Measurements from ENCODE around the gene DCHS1.
"Not testable (repeated sequence)": the region's sequence is repeated elsewhere in the genome, so short reads cannot be mapped to it uniquely, and the experiment has no call there.

DCHS1 gene, protein sequence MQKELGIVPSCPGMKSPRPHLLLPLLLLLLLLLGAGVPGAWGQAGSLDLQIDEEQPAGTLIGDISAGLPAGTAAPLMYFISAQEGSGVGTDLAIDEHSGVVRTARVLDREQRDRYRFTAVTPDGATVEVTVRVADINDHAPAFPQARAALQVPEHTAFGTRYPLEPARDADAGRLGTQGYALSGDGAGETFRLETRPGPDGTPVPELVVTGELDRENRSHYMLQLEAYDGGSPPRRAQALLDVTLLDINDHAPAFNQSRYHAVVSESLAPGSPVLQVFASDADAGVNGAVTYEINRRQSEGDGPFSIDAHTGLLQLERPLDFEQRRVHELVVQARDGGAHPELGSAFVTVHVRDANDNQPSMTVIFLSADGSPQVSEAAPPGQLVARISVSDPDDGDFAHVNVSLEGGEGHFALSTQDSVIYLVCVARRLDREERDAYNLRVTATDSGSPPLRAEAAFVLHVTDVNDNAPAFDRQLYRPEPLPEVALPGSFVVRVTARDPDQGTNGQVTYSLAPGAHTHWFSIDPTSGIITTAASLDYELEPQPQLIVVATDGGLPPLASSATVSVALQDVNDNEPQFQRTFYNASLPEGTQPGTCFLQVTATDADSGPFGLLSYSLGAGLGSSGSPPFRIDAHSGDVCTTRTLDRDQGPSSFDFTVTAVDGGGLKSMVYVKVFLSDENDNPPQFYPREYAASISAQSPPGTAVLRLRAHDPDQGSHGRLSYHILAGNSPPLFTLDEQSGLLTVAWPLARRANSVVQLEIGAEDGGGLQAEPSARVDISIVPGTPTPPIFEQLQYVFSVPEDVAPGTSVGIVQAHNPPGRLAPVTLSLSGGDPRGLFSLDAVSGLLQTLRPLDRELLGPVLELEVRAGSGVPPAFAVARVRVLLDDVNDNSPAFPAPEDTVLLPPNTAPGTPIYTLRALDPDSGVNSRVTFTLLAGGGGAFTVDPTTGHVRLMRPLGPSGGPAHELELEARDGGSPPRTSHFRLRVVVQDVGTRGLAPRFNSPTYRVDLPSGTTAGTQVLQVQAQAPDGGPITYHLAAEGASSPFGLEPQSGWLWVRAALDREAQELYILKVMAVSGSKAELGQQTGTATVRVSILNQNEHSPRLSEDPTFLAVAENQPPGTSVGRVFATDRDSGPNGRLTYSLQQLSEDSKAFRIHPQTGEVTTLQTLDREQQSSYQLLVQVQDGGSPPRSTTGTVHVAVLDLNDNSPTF (N-terminal part only)

DNA sequence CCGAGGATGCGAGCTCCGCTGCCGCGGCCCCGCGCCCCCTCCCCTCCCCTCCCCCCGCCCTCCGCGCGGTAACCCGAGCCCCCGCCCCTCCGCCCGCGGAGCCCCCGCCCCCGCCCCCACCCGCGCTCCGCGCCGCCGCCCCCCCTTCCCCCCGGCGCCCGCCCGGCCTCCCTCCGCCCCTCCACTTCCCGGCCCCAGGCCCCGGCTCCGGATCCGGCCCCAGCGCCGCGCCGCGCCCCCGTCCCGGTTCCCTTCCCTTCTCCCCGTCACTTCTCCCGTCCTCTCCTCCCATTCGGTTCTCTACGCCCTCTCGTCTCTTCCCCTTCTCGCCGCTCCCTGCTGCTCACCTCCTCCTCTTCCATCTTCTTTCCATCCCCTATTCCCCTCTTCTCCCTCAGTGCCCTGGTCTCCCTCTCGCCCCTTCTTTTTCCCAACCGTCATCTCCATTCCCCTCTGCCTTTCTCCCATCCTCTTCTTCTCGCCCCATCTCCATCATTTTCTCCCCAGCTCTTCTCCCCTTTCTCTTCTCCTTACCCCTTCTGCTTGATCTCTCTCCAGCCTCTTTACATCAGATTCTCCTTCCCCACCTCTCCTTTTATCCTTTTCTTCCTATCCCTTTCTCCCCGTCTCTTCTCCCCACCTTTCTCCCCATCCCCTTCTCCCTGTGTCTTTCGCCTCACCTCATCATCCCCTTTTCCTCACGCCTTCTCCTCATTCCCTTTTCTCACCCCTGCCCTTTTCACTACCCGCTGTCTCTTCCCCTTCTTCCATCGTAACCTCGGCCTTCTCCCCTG is at the start of gene DCHS1:
Gene DCHS1, minus strand, starts transcription at position 20 of the 794 bp plus-strand sequence. CDS start 14,196 bp downstream, outside the sequence.
- DNase-seq, result no peak

DNA sequence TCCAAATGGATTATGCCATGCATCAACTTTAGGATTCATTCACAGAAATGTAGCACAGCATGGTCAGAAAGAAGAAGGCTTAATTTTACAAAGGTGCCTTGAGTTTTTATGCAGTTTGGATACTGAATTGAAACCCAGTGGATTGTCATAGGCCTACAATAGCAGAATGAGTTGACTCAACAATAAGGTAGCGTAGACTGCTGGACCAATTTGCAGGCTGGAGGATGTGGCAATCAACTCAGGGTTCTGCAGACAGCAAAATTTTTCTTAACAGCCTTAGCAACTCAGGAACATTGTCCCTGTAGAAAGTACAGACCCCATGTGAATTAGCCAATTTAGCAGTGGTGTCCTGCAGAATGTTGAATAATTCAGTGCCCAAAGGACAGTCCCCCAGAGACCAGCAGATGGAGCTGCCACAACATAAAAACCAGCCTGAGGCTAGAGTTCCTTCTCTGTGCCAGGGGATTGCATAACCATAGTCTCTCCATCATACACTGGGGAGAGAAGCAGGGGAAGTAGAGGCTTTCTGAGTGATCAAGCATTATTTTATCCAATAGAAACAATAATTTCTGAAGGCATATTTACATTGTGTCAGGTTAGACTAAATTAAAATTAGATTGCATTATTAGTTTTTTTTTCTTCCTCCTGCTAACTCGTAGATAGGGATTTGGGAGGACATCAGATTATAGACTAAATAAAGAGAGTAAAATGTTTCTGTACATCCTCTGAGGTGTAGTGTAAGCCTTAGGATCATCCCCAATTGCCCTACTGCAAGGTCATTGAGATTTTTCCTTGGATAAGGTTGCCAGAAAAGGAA is 47.8 kb upstream of the DCHS1 start:
- peak; percentile 30 for DNase-seq

DNA sequence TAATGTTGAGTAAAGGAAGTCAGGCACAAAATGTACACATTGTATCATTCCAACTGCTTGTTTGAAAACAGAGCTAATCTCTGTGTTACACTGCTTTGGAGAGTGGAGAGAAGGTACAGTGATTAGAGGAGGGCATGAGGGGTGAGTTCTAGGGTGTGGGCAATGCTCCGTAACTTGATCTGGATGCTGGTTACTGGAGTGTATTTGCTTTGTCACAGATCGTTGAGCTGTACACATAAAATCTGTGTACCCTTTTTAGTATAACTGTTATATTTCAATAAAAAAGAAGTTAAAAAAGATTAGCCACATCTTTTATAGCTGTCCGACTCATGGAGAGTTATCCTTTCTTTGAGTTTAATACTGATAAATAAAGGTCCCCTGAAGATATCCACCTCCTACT is 46.3 kb upstream of the DCHS1 start:
- peak; percentile 52 for DNase-seq

DNA sequence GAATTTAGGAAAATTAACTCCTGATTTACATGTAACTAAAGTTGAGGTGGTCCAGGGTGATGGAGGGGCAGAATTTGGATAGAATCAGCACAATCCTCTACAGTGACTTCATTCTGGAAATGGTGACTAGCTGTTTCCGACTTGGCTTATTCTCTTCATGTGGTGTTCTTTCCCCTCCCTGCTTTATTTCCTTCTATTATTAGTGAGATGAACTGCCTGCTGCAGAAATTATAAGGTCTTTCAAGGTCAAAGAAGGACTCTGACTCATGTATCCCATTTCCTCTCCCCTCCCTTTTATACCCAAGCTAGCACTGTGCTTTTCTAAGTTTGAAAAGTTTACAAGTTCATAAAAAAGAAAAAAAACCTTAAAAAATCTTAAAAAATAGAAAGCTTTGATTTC is 39.8 kb upstream of the DCHS1 start:
- DNase-seq, result no peak

DNA sequence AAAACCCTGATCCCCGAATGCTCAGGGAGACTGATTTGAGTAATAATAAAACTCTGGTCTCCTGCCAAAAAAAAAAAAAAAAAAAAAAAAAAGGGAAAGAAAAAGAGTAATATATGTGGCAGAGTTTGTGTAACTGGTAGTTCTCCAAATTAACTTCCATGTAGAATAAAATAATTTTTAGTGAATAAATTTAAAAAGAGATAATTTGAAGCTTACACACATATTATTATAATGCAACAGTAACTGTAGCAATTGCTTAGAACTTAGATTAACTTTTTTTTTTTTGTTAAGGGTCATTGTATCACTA is 38.6 kb upstream of the DCHS1 start:
- DNase-seq, result no peak

DNA sequence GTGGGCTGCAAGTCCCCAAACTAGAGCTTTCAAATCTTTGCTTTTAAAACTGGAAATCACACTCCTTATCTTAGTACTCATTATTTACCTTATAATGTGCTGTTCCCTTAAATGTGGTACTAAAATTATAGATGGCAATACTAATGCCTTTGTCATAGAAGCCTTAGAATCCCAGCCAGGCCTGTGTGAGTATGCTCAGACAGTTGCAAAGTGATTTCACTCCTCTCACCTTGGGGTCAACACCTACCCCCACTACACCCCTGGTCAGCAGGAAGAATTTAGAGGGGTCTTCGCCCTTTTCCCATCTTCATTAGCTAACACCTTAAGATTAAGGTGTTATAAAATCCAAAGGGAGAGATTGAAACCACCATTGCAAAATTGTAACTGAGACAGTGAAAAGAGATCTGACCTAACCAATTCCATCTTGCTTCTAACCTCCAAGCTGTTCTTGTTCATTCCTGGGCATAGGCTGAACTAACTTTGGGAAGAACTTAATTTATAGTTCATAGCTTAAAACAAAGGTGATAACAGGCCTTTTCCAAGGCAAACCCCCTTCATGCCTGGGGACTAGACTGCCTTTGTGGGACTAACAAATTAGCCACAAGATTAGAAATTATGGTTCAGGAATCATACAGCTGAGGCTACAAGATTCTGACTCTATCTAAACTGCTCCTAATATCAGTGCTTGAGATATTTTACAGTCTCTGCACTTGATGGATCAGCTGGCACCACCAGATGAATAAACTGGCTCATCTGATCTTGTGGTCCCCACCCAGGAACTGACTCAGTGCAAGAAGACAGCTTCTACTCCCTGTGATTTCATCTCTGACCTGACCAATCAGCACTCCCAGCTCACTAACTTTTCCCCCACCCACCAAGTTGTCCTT is 38.0 kb upstream of the DCHS1 start:
- DNase-seq, result no peak

DNA sequence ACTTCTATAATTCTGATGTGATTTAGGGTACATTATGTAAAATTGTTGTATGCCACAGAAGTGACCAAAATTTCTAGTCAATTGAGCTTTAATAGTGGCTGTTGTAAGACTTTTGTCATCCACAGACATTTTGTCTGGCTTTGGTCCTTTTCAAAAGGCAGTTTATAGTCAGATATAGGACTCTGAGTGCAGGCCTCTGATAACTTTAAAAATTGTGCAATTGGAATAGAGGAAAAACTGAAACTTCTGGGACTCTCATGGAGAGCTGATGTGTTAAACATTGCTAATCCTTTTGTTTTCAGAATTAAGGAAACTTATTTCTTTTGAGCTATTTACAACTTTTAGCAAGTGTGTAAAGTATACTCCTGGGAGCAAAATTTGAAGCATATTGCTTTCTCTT is 36.5 kb upstream of the DCHS1 start:
- DNase-seq, result no peak

DNA sequence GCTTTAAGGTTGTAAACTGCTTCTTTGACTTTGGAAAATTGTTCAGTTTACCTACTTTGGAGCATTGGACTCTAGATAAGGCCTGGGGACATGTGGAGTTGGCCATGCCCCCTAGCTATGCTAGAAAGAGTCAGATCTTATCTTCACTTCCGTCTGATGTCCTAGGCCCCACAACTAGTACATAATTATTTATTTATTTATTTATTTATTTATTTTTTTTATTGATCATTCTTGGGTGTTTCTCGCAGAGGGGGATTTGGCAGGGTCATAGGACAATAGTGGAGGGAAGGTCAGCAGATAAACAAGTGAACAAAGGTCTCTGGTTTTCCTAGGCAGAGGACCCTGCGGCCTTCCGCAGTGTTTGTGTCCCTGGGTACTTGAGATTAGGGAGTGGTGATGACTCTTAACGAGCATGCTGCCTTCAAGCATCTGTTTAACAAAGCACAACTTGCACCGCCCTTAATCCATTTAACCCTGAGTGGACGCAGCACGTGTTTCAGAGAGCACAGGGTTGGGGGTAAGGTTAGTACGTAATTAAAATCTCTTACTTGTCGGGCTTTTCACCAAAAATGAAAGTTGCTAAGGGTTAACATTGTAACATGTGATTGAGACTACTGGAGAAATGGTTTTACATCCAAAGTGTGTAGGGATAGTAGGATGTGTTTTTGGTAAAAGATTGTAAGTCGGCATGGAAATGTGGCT is 35.0 kb upstream of the DCHS1 start:
- DNase-seq, result not testable (repeated sequence)

DNA sequence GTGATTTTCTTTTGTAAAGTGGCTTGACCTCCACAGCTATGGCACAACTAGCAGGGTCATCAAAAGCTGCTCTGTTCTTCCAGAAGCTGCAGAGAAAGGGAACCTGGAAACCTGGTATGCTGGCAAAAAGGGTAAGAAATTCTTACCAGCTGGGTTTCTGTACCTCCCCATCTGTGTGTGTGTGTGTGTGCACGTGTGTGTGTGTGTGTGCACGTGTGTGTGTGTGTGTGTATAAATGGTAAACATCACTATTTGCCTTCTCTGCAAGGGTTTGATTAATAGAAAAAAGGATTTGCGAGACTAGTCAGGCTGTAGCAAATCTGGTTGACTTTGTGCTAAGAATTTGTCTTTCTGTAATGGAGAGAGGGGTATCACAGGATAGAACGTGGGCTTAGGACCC is 32.3 kb upstream of the DCHS1 start:
- DNase-seq, result no peak

DNA sequence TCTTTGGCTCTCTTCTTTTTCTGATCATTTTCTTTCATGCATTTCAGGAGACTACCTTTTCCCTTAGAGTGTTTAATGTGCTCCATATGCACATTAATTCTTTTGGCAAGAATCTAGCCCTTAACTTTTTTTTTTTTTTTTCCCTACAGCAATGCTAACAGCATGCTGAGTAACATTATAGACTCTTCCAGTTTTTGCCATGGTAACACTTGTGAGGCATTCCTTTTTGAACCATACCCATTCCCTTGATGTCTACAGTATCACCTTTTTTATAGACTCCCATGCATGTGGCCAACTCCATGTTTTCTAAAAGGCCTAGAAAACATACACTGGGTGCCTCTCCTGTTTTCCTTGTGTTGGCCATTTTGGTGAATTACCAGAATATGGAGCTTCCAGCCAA is 30.4 kb upstream of the DCHS1 start:
- DNase-seq, result no peak

DNA sequence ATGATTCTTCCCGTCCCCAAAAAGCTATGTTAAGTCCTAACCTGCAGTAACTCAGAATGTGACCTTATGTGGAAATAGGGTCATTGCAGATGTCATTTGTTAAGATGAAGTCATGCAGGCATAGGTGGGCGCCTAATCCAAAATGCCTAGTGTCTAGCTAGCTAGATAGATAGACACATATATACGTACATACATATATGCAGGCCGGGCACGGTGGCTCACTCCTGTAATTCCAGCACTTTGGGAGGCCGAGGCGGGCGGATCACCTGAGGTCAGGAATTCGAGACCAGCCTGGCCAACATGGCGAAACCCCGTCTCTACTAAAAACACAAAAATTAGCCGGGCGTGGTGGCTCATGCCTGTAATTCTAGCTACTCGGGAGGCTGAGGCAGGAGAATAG is 28.5 kb upstream of the DCHS1 start:
- not testable (repeated sequence) for DNase-seq

DNA sequence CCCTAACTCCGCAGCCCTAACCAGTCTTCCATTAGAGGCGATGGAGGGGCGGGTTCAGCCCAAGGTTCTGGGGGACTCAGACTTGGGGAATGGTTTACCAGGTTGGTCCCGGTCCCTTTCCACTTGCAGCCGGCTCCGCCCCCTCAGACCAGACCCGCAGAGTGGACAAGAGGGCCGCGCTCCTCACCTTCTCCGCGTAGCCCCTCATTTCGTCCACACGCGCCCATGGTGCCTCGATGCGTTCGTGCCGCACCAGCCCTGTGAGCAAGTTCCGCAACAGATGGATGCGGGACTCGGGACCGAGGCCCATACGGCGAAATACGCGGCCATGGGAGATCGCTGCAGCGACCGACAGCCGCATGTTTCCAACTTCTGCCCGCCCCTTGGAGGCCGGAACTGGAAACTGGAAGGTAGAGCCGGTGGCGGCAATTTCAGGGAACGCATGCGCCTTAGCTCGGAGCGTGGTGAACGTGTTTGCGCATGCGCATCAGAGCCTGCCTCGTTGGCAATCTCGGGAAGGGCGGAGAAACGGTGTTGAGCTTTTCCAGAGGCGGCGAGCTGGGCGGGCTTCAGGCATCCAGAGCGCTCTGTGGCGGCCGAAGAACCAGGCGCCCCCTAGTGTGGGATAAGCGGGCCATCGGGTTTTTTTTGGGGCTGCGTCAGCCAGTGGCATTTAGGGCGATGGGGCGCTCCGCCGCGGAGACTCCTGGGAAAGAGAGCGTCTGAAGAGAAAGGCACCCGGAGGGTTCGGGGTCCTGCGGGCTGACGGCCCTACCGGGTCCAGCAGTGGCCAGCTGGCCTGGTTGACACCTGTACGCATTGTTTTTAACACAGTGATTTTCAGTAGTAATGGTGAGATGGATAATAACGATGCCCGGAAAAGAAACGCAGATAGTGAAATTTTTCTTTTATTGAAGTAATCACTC is 27.6 kb upstream of the DCHS1 start, which contains the start of gene MRPL17:
Gene MRPL17, minus strand, starts transcription at position 405 of the 926 bp plus-strand sequence. Its CDS starts 44 bp downstream, at position 361.
- DNase-seq, result peak; percentile 98

DNA sequence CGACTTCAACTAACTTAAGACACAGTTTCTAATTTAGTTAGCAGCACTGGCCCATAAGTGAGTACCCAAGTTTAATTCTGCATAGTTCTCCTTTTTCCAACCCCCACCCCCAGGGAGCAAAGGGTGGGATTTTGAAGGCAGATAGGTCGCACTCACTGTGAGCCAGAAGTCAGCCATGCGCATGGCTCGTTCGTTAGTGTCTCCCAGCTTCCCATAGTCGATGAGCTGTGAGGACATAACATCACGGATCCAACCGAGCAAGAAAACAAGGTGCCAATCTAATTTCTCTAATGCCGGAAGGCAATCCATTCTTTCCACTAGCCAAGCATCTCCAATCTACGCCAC is 27.0 kb upstream of the DCHS1 start:
- DNase-seq, result no peak

DNA sequence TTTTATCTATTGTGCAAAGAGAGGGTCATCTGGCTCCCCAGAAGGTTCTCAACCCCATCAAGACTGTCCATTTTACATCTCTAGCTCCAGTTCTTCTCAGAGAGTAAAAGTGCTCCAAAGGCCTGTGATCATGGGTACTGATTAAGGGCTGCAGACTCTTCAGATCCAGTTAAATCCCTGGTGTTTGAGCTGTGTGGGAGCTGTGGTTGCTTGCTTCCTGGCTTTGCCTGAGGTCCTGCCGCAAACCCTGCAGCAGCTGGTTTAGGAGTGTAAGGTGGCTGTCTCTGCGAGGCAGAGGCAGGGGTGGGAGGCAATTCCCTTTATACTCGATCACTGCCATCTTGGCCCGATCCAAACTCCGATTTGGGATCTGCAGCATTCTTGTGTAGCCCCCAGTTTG is 26.3 kb upstream of the DCHS1 start:
- no peak for DNase-seq

DNA sequence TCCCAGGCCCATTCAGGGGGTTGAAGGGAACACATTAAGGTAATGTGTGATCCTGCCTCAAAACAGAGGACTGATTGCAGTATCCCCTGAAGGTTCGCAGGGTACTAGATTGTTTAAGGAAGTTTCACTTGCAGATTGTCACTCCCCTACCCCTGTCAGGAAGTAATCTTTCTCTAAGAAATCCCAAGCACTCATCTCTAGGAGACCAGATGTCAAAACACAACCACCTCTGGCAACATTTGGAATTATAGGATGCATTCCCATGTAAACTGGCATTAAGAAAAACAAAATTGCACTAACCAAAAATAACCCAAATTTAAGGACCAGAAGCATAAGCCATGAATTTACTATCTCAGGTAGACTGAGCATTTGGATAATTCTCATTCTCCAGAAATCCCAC is 25.9 kb upstream of the DCHS1 start:
- no peak for DNase-seq

DNA sequence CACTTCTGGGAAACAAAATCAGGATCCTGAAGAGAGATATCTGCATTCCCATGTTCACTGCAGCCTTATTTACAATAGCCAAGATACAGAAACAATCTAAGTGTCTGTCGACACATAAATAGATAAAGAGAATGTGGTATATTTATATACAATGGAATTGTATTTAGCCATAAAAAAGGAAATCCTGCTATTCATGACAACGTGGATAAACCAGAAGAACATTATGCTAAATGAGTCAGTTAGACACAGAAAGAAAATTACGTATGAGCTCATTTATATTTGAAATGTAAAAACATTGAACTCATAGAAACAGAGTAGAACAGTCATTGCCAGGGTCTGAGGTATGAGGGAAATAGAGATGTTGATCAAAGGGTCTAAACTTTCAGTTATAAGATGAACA is 21.4 kb upstream of the DCHS1 start:
- DNase-seq, result no peak

DNA sequence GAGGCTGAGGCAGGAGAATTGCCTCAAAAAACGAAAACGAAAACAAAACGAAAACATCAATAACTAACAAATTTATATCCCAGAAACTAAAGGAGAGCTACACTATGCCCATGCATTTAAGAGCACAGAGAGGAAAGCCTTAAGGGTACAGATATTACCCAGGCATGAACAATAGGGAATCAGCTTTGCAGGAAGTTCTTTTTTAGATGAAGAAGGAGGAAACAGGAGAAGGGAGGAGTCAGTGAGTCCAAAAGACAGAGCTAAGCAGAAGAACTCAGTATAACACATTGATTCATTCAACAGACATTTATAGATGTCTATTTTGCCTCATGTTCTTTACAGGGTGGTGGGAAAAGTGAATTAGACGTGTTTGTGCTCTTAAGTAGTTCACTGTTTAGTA is 19.3 kb upstream of the DCHS1 start:
- DNase-seq, result no peak

DNA sequence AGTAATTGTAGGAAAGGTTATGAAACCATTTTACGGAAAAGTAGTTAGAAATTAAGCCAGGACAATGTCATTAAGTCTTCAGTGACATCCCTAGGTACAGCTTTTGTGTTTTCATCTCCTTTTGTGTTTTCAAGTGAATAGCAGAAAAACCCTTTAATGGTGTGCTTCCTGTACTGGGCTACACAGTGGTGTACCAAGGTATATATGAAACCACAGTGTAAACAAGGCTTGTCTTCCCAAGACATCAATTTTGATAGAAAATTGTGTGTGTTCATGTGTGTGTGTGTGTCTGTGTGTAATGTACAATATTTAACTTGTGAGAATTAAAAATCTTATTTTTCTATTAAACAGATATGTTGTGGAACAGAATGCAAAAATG is 18.6 kb upstream of the DCHS1 start:
- no peak for DNase-seq

Data from NCI-H748 treated with DMSO at 0.1 percent for 48 hours (cell line).